Endothelial cell of umbilical vein (primary cell): ENCODE results near the gene CRYBB2. TPM values are rescaled to one million over a fixed set of nuclear protein-coding genes. Genes with fewer than 3 reads are reported as not detected.
"Not testable (repeated sequence)": the region's sequence is repeated elsewhere in the genome, so short reads cannot be mapped to it uniquely, and the experiment has no call there.

ENCODE experiments used
- BruUV-seq: library from RNA; stranded (reverse); fragments of 400-500 nt; replicated peaks from 2 replicates; lab custom pipeline; 2021; lab: Mats Ljungman, UMichigan
- CTCF ChIA-PET: fragments of 300-600, 350-600 bp; sonication (Branson Sonifier 250); formaldehyde crosslinking; loops from one replicate; lab custom pipeline; 2021; ENCODE audit warnings: antibody characterized with exemption, inconsistent platforms; lab: Charles Lee
- POLR2A ChIA-PET: fragments of 300-600, 350-600 bp; sonication (Branson Sonifier 250); formaldehyde crosslinking; loops from one replicate; lab custom pipeline; 2021; ENCODE audit warnings: antibody characterized with exemption, inconsistent platforms; lab: Charles Lee
- DNase-seq: peaks from one replicate; pipeline ENCODE4 v3.0.0-alpha.2; 2011; ENCODE audit warnings: low read depth, low spot score
- FAIRE-seq: peaks from 2 replicates; lab custom pipeline; 2011; peaks lifted over from hg19 to GRCh38; lab: Jason Lieb, UNC
- H2AFZ ChIP-seq: 2 replicates; pipeline ENCODE4 v1.6.0; 2012; ENCODE audit warnings: low read depth, low read length, control low read depth, inconsistent platforms
- H3K27ac ChIP-seq: 2 replicates; pipeline ENCODE4 v1.5.1; 2011; ENCODE audit warnings: low read depth, mild to moderate bottlenecking, control low read depth, low read length, moderate library complexity; ENCODE audit not compliant: insufficient read depth
- H3K27me3 ChIP-seq, 2 experiments: 2 replicates each; pipeline versions ENCODE4 v1.6.0 to v1.6.1; 2011; ENCODE audit warnings: low read length in 2 of 2, mixed read lengths in 1 of 2; ENCODE audit not compliant: control insufficient read depth in 2 of 2, insufficient read depth in 2 of 2
- H3K36me3 ChIP-seq, 2 experiments: 2 replicates in 1 of 2; 3 replicates in 1 of 2; pipeline ENCODE4 v1.5.1; 2011; ENCODE audit warnings: low read length in 2 of 2, mild to moderate bottlenecking in 1 of 2, moderate library complexity in 1 of 2; ENCODE audit not compliant: control insufficient read depth in 2 of 2, insufficient read depth in 2 of 2; ENCODE audit errors: extremely low read depth in 1 of 2
- H3K4me1 ChIP-seq: 3 replicates; pipeline ENCODE4 v1.5.1; 2011; ENCODE audit warnings: mild to moderate bottlenecking, low read length; ENCODE audit not compliant: control insufficient read depth, insufficient read depth; ENCODE audit errors: extremely low read depth
- H3K4me2 ChIP-seq: 2 replicates; pipeline ENCODE4 v1.6.1; 2011; ENCODE audit warnings: low read length, control low read depth, mixed read lengths; ENCODE audit not compliant: insufficient read depth
- H3K4me3 ChIP-seq, 3 experiments: fragments of 200-600 bp in 1 of 3; sonication (generic), shearing (Covaris generic) in 1 of 3; replicated peaks in 1 of 3; 2 replicates each; pipeline ENCODE4 v1.5.1; 2011 to 2016; ENCODE audit warnings: control low read depth in 3 of 3, low read length in 3 of 3, mild to moderate bottlenecking in 2 of 3, inconsistent platforms in 1 of 3, low read depth in 1 of 3, moderate library complexity in 1 of 3; ENCODE audit not compliant: insufficient read depth in 1 of 3
- H3K79me2 ChIP-seq: 2 replicates; pipeline ENCODE4 v1.6.0; 2012; ENCODE audit warnings: low read length, inconsistent platforms; ENCODE audit not compliant: control insufficient read depth, insufficient read depth
- H3K9ac ChIP-seq: replicated peaks from 2 replicates; pipeline ENCODE3; 2011; ENCODE audit warnings: low read length, control low read depth; ENCODE audit not compliant: insufficient read depth; ENCODE audit errors: extremely low read depth
- H3K9me1 ChIP-seq: replicated peaks from 3 replicates; pipeline ENCODE4 v1.6.0; 2011; ENCODE audit warnings: mild to moderate bottlenecking, low read length; ENCODE audit not compliant: control insufficient read depth, insufficient read depth; ENCODE audit errors: extremely low read depth
- H3K9me3 ChIP-seq: replicated peaks from 2 replicates; pipeline ENCODE4 v1.5.1; 2012; ENCODE audit warnings: low read length, inconsistent platforms; ENCODE audit not compliant: control insufficient read depth, insufficient read depth
- H4K20me1 ChIP-seq: replicated peaks from 2 replicates; pipeline ENCODE3; 2011; ENCODE audit warnings: mild to moderate bottlenecking, low read length; ENCODE audit not compliant: control insufficient read depth, insufficient read depth; ENCODE audit errors: extremely low read depth
- FOS ChIP-seq: IDR thresholded peaks from 2 replicates; pipeline ENCODE4 v1.6.1; 2011; ENCODE audit warnings: mild to moderate bottlenecking, low read length, moderate library complexity, borderline replicate concordance; ENCODE audit not compliant: insufficient read depth
- POLR2A ChIP-seq: IDR thresholded peaks from 2 replicates; pipeline ENCODE4 v1.6.1; 2012; ENCODE audit warnings: low read depth, mild to moderate bottlenecking, control low read depth, low read length
- POLR2AphosphoS5 ChIP-seq: IDR thresholded peaks from 2 replicates; pipeline ENCODE4 v1.6.1; 2012; ENCODE audit warnings: low read depth, mild to moderate bottlenecking, control low read depth, low read length, moderate library complexity; ENCODE audit not compliant: insufficient read depth
- dilution Hi-C: fragments of 300-500 bp; cut with MboI; formaldehyde crosslinking; loops from one replicate; pipeline ENCODE4 v1.15.0; 2019; ENCODE audit warnings: low sequenced_read_pairs; ENCODE audit not compliant: extremely low pct_ligation_motif_present
- intact Hi-C: fragments of 100-400 bp; cut with micrococcal nuclease; formaldehyde crosslinking; loops from one replicate; pipeline ENCODE4 v1.10.0; 2022
- polyA plus RNA-seq, 4 experiments: library from polyadenylated mRNA; depleted of rRNA in 3 of 4; stranded (reverse) in 3 of 4; unstranded in 1 of 4; fragments of >200 nt; gene quantifications; 2 replicates each; pipeline versions ENCODE4 v1.2.1 to v1.2.3, GENCODE V29; 2011 to 2012; ENCODE audit warnings: missing spikeins in 1 of 4
- total RNA-seq: library from RNA; stranded (reverse); gene quantifications from 2 replicates; pipeline ENCODE4 v1.2.3, GENCODE V29; 2021
- TF ChIP-seq, protein P1 (sequence below), 2 donors: IDR thresholded peaks; 1 replicate in 1 of 2; 2 replicates in 1 of 2; pipeline ENCODE4 v1.5.1; 2011; ENCODE audit warnings: low read length in 2 of 2, mild to moderate bottlenecking in 2 of 2, moderate library complexity in 2 of 2, control low read depth in 1 of 2, inconsistent platforms in 1 of 2, low read depth in 1 of 2; ENCODE audit not compliant: insufficient read depth in 1 of 2; ENCODE audit errors: extremely low read depth in 1 of 2
- TF ChIP-seq, protein P2 (sequence below): IDR thresholded peaks from 2 replicates; pipeline ENCODE4 v1.6.1; 2011; ENCODE audit not compliant: insufficient read depth, insufficient read length

Gene CRYBB2
- total and polyA plus RNA-seq, 2 donors (not counting 3 experiments of a cell fraction or from before 2014, with no cell fraction given) = 0.36 to 1.4 TPM

DNA sequence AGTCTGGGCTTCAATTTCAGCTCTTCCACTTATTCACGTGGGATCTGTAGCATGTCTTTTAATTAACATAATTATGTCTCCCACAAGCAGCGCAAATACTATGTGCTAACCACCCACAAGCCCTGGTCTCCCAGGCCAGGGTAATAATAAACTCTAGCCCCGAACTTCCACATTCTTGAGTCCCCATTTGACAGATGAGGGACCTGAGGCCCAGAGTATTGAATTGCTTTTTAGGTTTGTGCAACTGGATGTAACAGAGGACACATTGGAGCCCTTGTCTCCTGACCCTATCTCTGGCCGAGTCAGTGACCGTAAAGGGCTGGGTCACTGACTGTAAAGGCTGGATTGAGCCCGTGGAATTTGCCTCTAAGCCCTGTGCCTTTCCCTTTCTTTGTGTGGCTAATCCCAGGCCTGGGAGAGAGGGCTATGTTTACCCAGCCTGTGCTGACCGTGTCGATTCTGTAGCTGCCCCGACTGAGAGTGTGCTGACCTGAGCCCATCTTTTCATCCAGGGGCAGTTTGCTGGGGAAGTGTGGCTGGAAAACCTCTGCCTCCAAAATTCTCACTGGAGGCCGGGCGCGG is 3.9 kb downstream of the CRYBB2 start:
- Histone ChIP-seq H3K9me1 (no peaks in the 10 kb centered on the region), H3K79me2 (no peaks in the 10 kb centered on the region), H3K4me2 (no peak overlapping the region), H3K4me3 (no peak overlapping the region), H4K20me1 (no peaks in the 10 kb centered on the region), H3K27ac (no peak overlapping the region), H3K36me3 (no peaks in the 10 kb centered on the region), H3K4me1 (no peaks in the 10 kb centered on the region), H2AFZ (no peak overlapping the region), H3K9me3 (no peaks in the 10 kb centered on the region), H3K27me3 (peaks cover 2 to 10% of the 10 kb centered on the region in 2 experiments), H3K9ac (no peak overlapping the region)
- CTCF ChIA-PET = no interaction called here
- dilution Hi-C loops (no loop called here), intact Hi-C loops (no loop called here)
- FAIRE-seq (no peak), DNase-seq (no peak)
- POLR2A ChIA-PET = no interaction called here
- BruUV-seq = no TSS peak
- TF ChIP-seq, protein P1, sequence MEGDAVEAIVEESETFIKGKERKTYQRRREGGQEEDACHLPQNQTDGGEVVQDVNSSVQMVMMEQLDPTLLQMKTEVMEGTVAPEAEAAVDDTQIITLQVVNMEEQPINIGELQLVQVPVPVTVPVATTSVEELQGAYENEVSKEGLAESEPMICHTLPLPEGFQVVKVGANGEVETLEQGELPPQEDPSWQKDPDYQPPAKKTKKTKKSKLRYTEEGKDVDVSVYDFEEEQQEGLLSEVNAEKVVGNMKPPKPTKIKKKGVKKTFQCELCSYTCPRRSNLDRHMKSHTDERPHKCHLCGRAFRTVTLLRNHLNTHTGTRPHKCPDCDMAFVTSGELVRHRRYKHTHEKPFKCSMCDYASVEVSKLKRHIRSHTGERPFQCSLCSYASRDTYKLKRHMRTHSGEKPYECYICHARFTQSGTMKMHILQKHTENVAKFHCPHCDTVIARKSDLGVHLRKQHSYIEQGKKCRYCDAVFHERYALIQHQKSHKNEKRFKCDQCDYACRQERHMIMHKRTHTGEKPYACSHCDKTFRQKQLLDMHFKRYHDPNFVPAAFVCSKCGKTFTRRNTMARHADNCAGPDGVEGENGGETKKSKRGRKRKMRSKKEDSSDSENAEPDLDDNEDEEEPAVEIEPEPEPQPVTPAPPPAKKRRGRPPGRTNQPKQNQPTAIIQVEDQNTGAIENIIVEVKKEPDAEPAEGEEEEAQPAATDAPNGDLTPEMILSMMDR (IDR thresholded peaks at IDR 0.05; ENCODE audit: extremely low read depth in 1 of 2, insufficient read depth in 1 of 2, low read depth in 1 of 2, low read length in 2 of 2) = no peak
- TF ChIP-seq POLR2A (no peak), FOS (no peak), POLR2AphosphoS5 (no peak)
- TF ChIP-seq, protein P2, sequence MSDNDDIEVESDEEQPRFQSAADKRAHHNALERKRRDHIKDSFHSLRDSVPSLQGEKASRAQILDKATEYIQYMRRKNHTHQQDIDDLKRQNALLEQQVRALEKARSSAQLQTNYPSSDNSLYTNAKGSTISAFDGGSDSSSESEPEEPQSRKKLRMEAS = no peak

DNA sequence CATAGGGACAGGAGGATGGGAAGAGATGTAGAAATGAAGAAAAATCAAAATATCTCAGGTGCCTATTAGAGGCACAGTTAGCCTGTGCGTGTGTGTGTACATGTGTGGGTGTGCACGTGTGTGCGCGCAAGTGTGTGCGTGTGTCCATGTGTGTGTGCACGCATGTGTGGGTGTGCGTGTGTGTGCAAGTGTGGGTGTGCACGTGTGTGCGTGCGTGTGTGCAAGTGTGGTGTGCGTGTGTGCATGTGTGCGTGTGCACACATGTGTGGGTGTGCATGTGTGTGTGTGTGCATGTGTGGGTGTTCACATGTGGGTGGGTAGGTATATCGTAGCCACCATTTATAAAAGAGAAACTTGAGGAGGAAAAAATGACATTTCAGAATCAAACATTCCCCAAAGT is 9.4 kb downstream of the CRYBB2 start:
- ChIA-PET CTCF (no interaction called here), POLR2A (no interaction called here)
- intact Hi-C loops (no loop called here), dilution Hi-C loops (no loop called here)
- H3K36me3 ChIP-seq = no peaks in the 10 kb centered on the region
- no peak overlapping the region for H3K27ac ChIP-seq
- no peak overlapping the region for H2AFZ ChIP-seq
- TF ChIP-seq, protein P2 = no peak
- no peak overlapping the region for H3K4me2 ChIP-seq
- no peaks in the 10 kb centered on the region for H4K20me1 ChIP-seq
- H3K9me3 ChIP-seq = no peaks in the 10 kb centered on the region
- H3K9me1 ChIP-seq = no peaks in the 10 kb centered on the region
- no peak overlapping the region for H3K4me3 ChIP-seq
- no peaks in the 10 kb centered on the region for H3K4me1 ChIP-seq
- no peaks in the 10 kb centered on the region for H3K79me2 ChIP-seq
- no peak overlapping the region for H3K9ac ChIP-seq
- FAIRE-seq (no peak), DNase-seq (no peak)
- no TSS peak for BruUV-seq
- H3K27me3 ChIP-seq = peaks cover 2 to 5% of the 10 kb centered on the region in 2 experiments

DNA sequence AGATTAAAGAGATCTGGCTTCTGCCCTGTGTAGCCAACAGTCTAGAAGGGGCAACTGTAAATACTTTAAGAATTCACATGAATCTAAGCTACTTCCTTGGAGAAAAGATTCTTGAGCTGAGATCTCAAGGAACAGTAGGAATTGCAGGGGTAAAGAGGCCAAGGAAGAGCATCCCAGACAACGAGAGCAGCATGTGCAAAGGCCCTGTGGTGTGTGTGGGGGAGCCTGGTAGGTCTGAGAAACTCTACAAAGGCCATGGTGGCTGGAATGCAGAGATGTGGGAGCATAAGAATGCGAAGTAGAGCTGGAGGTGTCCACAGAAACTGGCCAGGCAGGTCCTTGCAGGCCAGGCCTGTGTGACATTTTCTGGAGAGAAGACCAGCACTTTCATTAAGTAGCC is 11.3 kb downstream of the CRYBB2 start:
- dilution Hi-C loops, intact Hi-C loops: not testable (repeated sequence)

More for the DNA sequence above, 11.3 kb downstream of the CRYBB2 start:
- H3K27ac ChIP-seq, FAIRE-seq, H3K4me2 ChIP-seq, H4K20me1 ChIP-seq, H3K36me3 ChIP-seq, H3K79me2 ChIP-seq, POLR2A ChIA-PET, H2AFZ ChIP-seq, H3K4me3 ChIP-seq, H3K9me1 ChIP-seq, DNase-seq, H3K4me1 ChIP-seq, H3K9ac ChIP-seq, H3K9me3 ChIP-seq, H3K27me3 ChIP-seq, BruUV-seq, CTCF ChIA-PET: not testable (repeated sequence)
